ENCODE measurements around the gene SH2D7.
A peak's percentile ranks its signal among the peaks of the same experiment; 100 is the strongest.

Gene SH2D7

GRCh38 chr15:78100886-78101285, 8.5 kb downstream of the SH2D7 start:
- intact Hi-C loops (cut with DNase I) = no loop called here
- DNase-seq = peak in 2 of 10 donors; percentile 54 to 56

GRCh38 chr15:78101423-78102105, 9.2 kb downstream of the SH2D7 start:
- peak in 2 of 10 donors; percentile 25 to 43 for DNase-seq
- intact Hi-C loops (cut with DNase I) = no loop called here

- intact Hi-C loops (cut with DNase I) = no loop called here
- DNase-seq = peak in 1 of 10 donors; percentile 19
Measured at GRCh38 chr15:78102211-78102610, 9.8 kb downstream of the SH2D7 start.

GRCh38 chr15:78102741-78103140, 10.4 kb downstream of the SH2D7 start:
- peak in 2 of 10 donors; percentile 9 to 63 for DNase-seq
- intact Hi-C loops (cut with DNase I) = no loop called here

GRCh38 chr15:78103406-78104118, 11.2 kb downstream of the SH2D7 start:
- intact Hi-C loops (cut with DNase I) = no loop called here
- DNase-seq = peak in 2 of 10 donors; percentile 51 to 63

- intact Hi-C loops (cut with DNase I) = no loop called here
- DNase-seq = peak in 1 of 10 donors; percentile 1
Measured at GRCh38 chr15:78104119-78104479, 11.7 kb downstream of the SH2D7 start.

GRCh38 chr15:78104566-78105475, 12.5 kb downstream of the SH2D7 start:
- DNase-seq = peak in 2 of 10 donors; percentile 55 to 71
- intact Hi-C loops (cut with DNase I) = no loop called here

GRCh38 chr15:78105476-78106241, 13.3 kb downstream of the SH2D7 start:
- DNase-seq = peak in 2 of 10 donors; percentile 71 to 75
- intact Hi-C loops (cut with DNase I) = no loop called here

GRCh38 chr15:78107471-78107870, 15.1 kb downstream of the SH2D7 start:
- DNase-seq = peak in 2 of 10 donors; percentile 62 to 66
- intact Hi-C loops (cut with DNase I) = no loop called here

GRCh38 chr15:78108300-78109084, 16.1 kb downstream of the SH2D7 start:
- intact Hi-C loops (cut with DNase I) = loop anchor here (1.0 to 2.0 kb wide), 2 partner anchors 141 to 150 kb away; no protein-coding TSS in a partner anchor
- peak; percentile 49 to 96 (median 80) for DNase-seq

GRCh38 chr15:78109156-78109555, 16.8 kb downstream of the SH2D7 start:
- intact Hi-C loops (cut with DNase I) = loop anchor here (2.0 kb wide), 1 partner anchor 150 kb away; no protein-coding TSS in a partner anchor
- peak in 1 of 10 donors; percentile 77 for DNase-seq

GRCh38 chr15:78110096-78110495, 17.7 kb downstream of the SH2D7 start:
- DNase-seq = peak in 2 of 10 donors; percentile 49 to 66
- intact Hi-C loops (cut with DNase I) = loop anchor here (5.0 kb wide), 1 partner anchor 312 kb away; no protein-coding TSS in a partner anchor

GRCh38 chr15:78110916-78111475, 18.6 kb downstream of the SH2D7 start:
- intact Hi-C loops (cut with DNase I) = loop anchor here (5.0 kb wide), 1 partner anchor 311 kb away; no protein-coding TSS in a partner anchor
- peak in 2 of 10 donors; percentile 68 to 70 for DNase-seq

GRCh38 chr15:78111788-78112187, 19.4 kb downstream of the SH2D7 start:
- intact Hi-C loops (cut with DNase I) = loop anchor here (5.0 kb wide), 1 partner anchor 311 kb away; no protein-coding TSS in a partner anchor
- peak in 2 of 10 donors; percentile 47 to 55 for DNase-seq

GRCh38 chr15:78112551-78112950, 20.2 kb downstream of the SH2D7 start:
- intact Hi-C loops (cut with DNase I) = loop anchor here (5.0 kb wide), 1 partner anchor 310 kb away; no protein-coding TSS in a partner anchor
- DNase-seq = peak in 2 of 10 donors; percentile 35 to 40

- intact Hi-C loops (cut with DNase I) = no loop called here
- peak in 1 of 10 donors; percentile 34 for DNase-seq
Measured at GRCh38 chr15:78120523-78120922, 28.2 kb downstream of the SH2D7 start.

GRCh38 chr15:78125267-78125666, 32.9 kb downstream of the SH2D7 start:
- intact Hi-C loops (cut with DNase I) = no loop called here
- no peak for DNase-seq

GRCh38 chr15:78127882-78128281, 35.5 kb downstream of the SH2D7 start:
- intact Hi-C loops (cut with DNase I) = no loop called here
- no peak for DNase-seq

Measured in posterior cingulate gyrus (tissue), 11 donors.